HepG2 (cell line): Measurements from ENCODE around the gene RABGGTA. TPM values are rescaled to one million over a fixed set of nuclear protein-coding genes. Genes with fewer than 3 reads are reported as not detected.

ENCODE experiments used
- ARHGAP35 ChIP-seq: sonication (generic); formaldehyde crosslinking; IDR thresholded peaks from 2 replicates; pipeline ENCODE4 v1.9.0; 2022; ENCODE audit warnings: mild to moderate bottlenecking, inconsistent platforms, moderate library complexity, missing genetic modification reagents, borderline replicate concordance
- ASH2L ChIP-seq: fragments of 300-600, 200-600 bp; sonication (generic); IDR thresholded peaks from 2 replicates; pipeline ENCODE4 v1.7.0; 2017; ENCODE audit warnings: low read depth, mild to moderate bottlenecking, moderate library complexity, mixed read lengths, low read length; ENCODE audit not compliant: insufficient read length
- ATF1 ChIP-seq: IDR thresholded peaks from 2 replicates; pipeline ENCODE4 v1.6.1; 2016; ENCODE audit warnings: mild to moderate bottlenecking, control low read depth
- BRF2 ChIP-seq: sonication (generic); formaldehyde crosslinking; IDR thresholded peaks from 2 replicates; pipeline ENCODE4 v1.8.1; 2022; ENCODE audit warnings: mild to moderate bottlenecking, missing genetic modification reagents
- ELF1 ChIP-seq: sonication (generic); formaldehyde crosslinking; IDR thresholded peaks from 2 replicates; pipeline ENCODE4 v1.4.0; 2020; ENCODE audit warnings: missing genetic modification reagents
- IRF9 ChIP-seq: sonication (generic); formaldehyde crosslinking; IDR thresholded peaks from 2 replicates; pipeline ENCODE4 v1.8.0; 2022; ENCODE audit warnings: missing genetic modification reagents, mild to moderate bottlenecking, borderline replicate concordance
- KIAA2018 ChIP-seq: sonication (generic); formaldehyde crosslinking; IDR thresholded peaks from 2 replicates; pipeline ENCODE4 v1.5.0; 2020; ENCODE audit warnings: mild to moderate bottlenecking, missing genetic modification reagents, borderline replicate concordance
- MLX ChIP-seq: IDR thresholded peaks from 2 replicates; pipeline ENCODE4 v1.6.1; 2016
- MTF1 ChIP-seq: sonication (generic); formaldehyde crosslinking; IDR thresholded peaks from 2 replicates; pipeline ENCODE4 v1.5.0; 2020; ENCODE audit warnings: missing genetic modification reagents
- PHB2 ChIP-seq: fragments of 450-650 bp; IDR thresholded peaks from 2 replicates; pipeline ENCODE4 v1.6.1; 2018; ENCODE audit not compliant: partially characterized antibody
- SALL1 ChIP-seq: sonication (generic); formaldehyde crosslinking; IDR thresholded peaks from 2 replicates; pipeline ENCODE4 v1.8.0; 2022; ENCODE audit warnings: mild to moderate bottlenecking, missing genetic modification reagents
- SMC3 ChIP-seq: IDR thresholded peaks from 2 replicates; pipeline ENCODE4 v1.6.1; 2011; ENCODE audit warnings: low read length, improper control_type of control experiment
- TBX2 ChIP-seq: sonication (generic); formaldehyde crosslinking; IDR thresholded peaks from 2 replicates; pipeline ENCODE4 v1.5.0; 2020; ENCODE audit warnings: missing genetic modification reagents, mild to moderate bottlenecking, borderline replicate concordance
- TEAD2 ChIP-seq: sonication (generic); formaldehyde crosslinking; IDR thresholded peaks from 2 replicates; pipeline ENCODE4 v1.9.0; 2021; ENCODE audit warnings: missing genetic modification reagents
- YEATS4 ChIP-seq: sonication (generic); formaldehyde crosslinking; IDR thresholded peaks from 2 replicates; pipeline ENCODE4 v1.4.0; 2020; ENCODE audit warnings: missing genetic modification reagents, borderline replicate concordance
- ZNF326 ChIP-seq: sonication (generic); formaldehyde crosslinking; IDR thresholded peaks from 2 replicates; pipeline ENCODE4 v1.4.0; 2020; ENCODE audit warnings: missing genetic modification reagents, borderline replicate concordance
- ZNF691 ChIP-seq: sonication (generic); formaldehyde crosslinking; IDR thresholded peaks from 2 replicates; pipeline ENCODE4 v1.4.0; 2020; ENCODE audit warnings: missing genetic modification reagents, low read depth, mild to moderate bottlenecking, borderline replicate concordance
- polyA plus RNA-seq, 8 experiments: library from polyadenylated mRNA; depleted of rRNA in 3 of 8; stranded (reverse) in 7 of 8; unstranded in 1 of 8; fragments of >200 nt; fragmentation: Illumina TruSeq in 4 of 8; extraction: Trizol in 4 of 8; gene quantifications; 2 replicates each; pipeline versions ENCODE4 v1.2.1 to v1.2.3, GENCODE V29; 2011 to 2016; ENCODE audit warnings: low read depth in 4 of 8, missing spikeins in 1 of 8, mixed read lengths in 1 of 8; ENCODE audit not compliant: insufficient read depth in 1 of 8
- total RNA-seq, 5 experiments: library from RNA; depleted of rRNA; stranded (reverse); fragments of >200 nt; fragmentation: Illumina TruSeq; extraction: Trizol; gene quantifications; 2 replicates each; pipeline ENCODE4 v1.2.3, GENCODE V29; 2016; ENCODE audit warnings: low read depth in 1 of 5

RABGGTA gene
- total and polyA plus RNA-seq, 2 of the 13 experiments (the other 11 are each of a cell fraction or from before 2014, with no cell fraction given) = 57.9 to 90.8 TPM

GRCh38 chr14:24232121-24232644 lies 39.2 kb downstream of the RABGGTA start, which contains the start of gene NEDD8 (continued):
- 0 out of 2 replicates have a peak, but pooled peaks have one; percentile 49 for TF ChIP-seq KIAA2018 (CRISPR knock-in tag)
- TF ChIP-seq YEATS4 (CRISPR knock-in tag) = peak; percentile 66
- no peak for TF ChIP-seq MLX (CRISPR knock-in tag)
- TF ChIP-seq ARHGAP35 (CRISPR knock-in tag) = no peak; the same call in 1 of the 2 replicates
- TF ChIP-seq TEAD2 (CRISPR knock-in tag) = no peak
- peak; percentile 84; the same call in 1 of the 2 replicates for TF ChIP-seq ATF1 (CRISPR knock-in tag)
- TF ChIP-seq IRF9 (CRISPR knock-in tag) = peak; percentile 3; the same call in 1 of the 2 replicates
- peak; percentile 67 for TF ChIP-seq ZNF691 (CRISPR knock-in tag)
- peak; percentile 98 for TF ChIP-seq TBX2 (CRISPR knock-in tag)
- no peak for TF ChIP-seq PHB2
- TF ChIP-seq SALL1 (CRISPR knock-in tag) = peak; percentile 66
- TF ChIP-seq ELF1 (CRISPR knock-in tag) = peak; percentile 91; the same call in 1 of the 2 replicates
- TF ChIP-seq MTF1 (CRISPR knock-in tag) = no peak
- no peak for TF ChIP-seq ASH2L
- TF ChIP-seq BRF2 (CRISPR knock-in tag) = no peak
- TF ChIP-seq SMC3 = no peak
- peak; percentile 79; the same call in 1 of the 2 replicates for TF ChIP-seq ZNF326 (CRISPR knock-in tag)
